Muscle of back (tissue), 13 donors: ENCODE data around the gene ISYNA1. TPM values are rescaled to one million over a fixed set of nuclear protein-coding genes. Genes with fewer than 3 reads are reported as not detected.

Experiments
- DNase-seq, 3 donors: peaks; one replicate each; pipeline versions ENCODE4 v3.0.0 to v3.0.0-alpha.2; 2013
- long read RNA-seq, 9 donors: transcript quantifications; one replicate each; lab custom pipeline, GENCODE V29; 2026
- polyA plus RNA-seq, 10 donors: library from polyadenylated mRNA; unstranded; fragments of 120-200 nt; gene quantifications; one replicate each; pipeline ENCODE4 v1.2.1, GENCODE V29; 2013; ENCODE audit not compliant: insufficient read length in 10 of 10

The ISYNA1 gene
- polyA plus RNA-seq: 100 to 1,000 TPM in 9 of 10 donors, 10 to 100 TPM in 1; 99.2 to 163 (median 127) TPM
- long read RNA-seq, donor 1, transcript ISYNA1-201 (11 exons, 2,420 nt): major isoform, 15 of 36 reads
- long read RNA-seq, donor 1, transcript ISYNA1-209 (3 exons, 696 nt): minor isoform, 6 of 36 reads
- long read RNA-seq, donor 1, partial matches to known transcripts: 5 of 36 reads
- long read RNA-seq, donor 1, other reads (novel, unspliced or antisense): 5 of 36 reads
- long read RNA-seq, donor 2, transcript ISYNA1-209 (3 exons, 696 nt): minor isoform, 6 of 26 reads
- long read RNA-seq, donor 2, transcript ISYNA1-201 (11 exons, 2,420 nt): major isoform, 11 of 26 reads
- long read RNA-seq, donor 2, partial matches to known transcripts: 6 of 26 reads
- long read RNA-seq, donor 2, other reads (novel, unspliced or antisense): 0 of 26 reads
- long read RNA-seq, donor 3: 0 reads
- long read RNA-seq, donor 4, transcript ISYNA1-209 (3 exons, 696 nt): minor isoform, 7 of 51 reads
- long read RNA-seq, donor 4, transcript ISYNA1-201 (11 exons, 2,420 nt): major isoform, 17 of 51 reads
- long read RNA-seq, donor 4, partial matches to known transcripts: 18 of 51 reads
- long read RNA-seq, donor 4, other reads (novel, unspliced or antisense): 6 of 51 reads
- long read RNA-seq, donor 5, transcript ISYNA1-201 (11 exons, 2,420 nt): major isoform, 30 of 39 reads
- long read RNA-seq, donor 5, transcript ISYNA1-209 (3 exons, 696 nt): minor isoform, 6 of 39 reads
- long read RNA-seq, donor 5, partial matches to known transcripts: 0 of 39 reads
- long read RNA-seq, donor 5, other reads (novel, unspliced or antisense): 0 of 39 reads
- long read RNA-seq, donor 6, transcript ISYNA1-209 (3 exons, 696 nt): minor isoform, 10 of 49 reads
- long read RNA-seq, donor 6, transcript ISYNA1-201 (11 exons, 2,420 nt): major isoform, 17 of 49 reads
- long read RNA-seq, donor 6, partial matches to known transcripts: 19 of 49 reads
- long read RNA-seq, donor 6, other reads (novel, unspliced or antisense): 0 of 49 reads
- long read RNA-seq, donor 7, transcript ISYNA1-209 (3 exons, 696 nt): major isoform, 23 of 49 reads
- long read RNA-seq, donor 7, transcript ISYNA1-201 (11 exons, 2,420 nt): minor isoform, 12 of 49 reads
- long read RNA-seq, donor 7, partial matches to known transcripts: 11 of 49 reads
- long read RNA-seq, donor 7, other reads (novel, unspliced or antisense): 0 of 49 reads
- long read RNA-seq, donor 8, transcript ISYNA1-201 (11 exons, 2,420 nt): major isoform, 14 of 22 reads
- long read RNA-seq, donor 8, transcript ISYNA1-209 (3 exons, 696 nt): minor isoform, 6 of 22 reads
- long read RNA-seq, donor 8, partial matches to known transcripts: 0 of 22 reads
- long read RNA-seq, donor 8, other reads (novel, unspliced or antisense): 0 of 22 reads
- long read RNA-seq, donor 9, partial matches to known transcripts: 0 of 2 reads
- long read RNA-seq, donor 9, other reads (novel, unspliced or antisense): 0 of 2 reads

DNA sequence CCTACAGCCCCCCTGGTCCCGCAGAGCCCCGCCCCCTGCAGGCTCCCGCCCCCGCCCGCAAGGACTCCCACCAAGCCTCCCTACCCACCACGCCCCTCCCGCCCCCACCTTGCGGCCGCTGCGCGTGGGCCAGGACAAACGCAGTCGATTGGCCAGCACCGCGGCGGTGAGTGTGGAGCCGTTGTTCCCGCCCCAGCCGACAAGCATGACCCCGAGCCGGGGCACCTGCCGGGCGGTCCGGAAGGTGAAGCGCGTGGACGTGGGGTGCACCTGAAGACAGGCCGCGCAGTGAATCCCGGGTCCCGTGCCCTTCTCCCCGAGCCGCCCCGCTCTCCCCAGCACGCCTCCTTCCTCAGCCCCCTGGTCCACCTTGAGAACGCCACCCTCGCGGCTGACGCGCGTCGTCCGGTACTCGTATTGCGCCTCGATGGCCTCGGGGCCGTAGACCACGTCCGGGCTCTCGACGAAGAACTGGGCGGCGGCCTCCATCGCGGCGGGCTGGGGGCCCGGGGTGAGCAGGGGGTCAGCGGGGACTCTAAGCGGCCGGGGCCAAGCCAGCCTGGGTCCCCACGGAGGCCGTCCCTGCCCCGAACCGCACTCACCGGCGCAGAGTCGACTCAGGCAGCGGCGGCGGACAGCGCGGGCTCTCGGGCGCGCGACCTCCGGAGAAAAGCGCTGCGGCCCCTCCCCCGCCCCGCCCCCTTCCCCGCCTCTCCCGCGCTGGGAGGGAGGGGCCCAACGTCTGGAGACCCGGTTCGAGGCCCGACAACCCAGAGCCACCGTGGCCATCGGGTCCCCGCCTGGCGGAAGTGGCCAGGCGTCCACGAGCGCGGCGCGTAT is at the start of gene ISYNA1:
Gene ISYNA1 (minus strand): TSS at position 643 of the 840 bp plus-strand sequence. CDS start 154 bp downstream, at position 489.
- DNase-seq: peak in 2 of 3 donors; percentile 54 to 84

DNA sequence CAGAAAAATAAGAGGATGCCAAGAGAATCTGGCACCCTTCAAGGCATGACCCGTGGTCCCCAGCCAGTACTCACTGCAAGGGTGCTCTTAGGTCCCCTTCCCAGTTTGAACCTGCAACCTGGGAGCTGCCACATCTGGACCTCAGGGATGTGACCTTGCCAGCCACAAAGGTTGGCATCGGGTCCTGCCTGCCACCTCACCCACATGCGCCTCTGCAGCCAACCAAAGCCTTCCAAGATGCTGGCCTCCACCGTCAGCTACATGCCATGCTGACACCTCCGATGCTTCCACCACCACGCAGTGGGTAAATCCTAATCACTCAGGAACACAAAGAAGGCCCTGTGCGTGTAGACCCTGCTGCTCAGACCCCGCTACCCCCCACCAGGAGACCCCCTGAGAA is 48.8 kb upstream of the ISYNA1 start:
- DNase-seq: no peak

DNA sequence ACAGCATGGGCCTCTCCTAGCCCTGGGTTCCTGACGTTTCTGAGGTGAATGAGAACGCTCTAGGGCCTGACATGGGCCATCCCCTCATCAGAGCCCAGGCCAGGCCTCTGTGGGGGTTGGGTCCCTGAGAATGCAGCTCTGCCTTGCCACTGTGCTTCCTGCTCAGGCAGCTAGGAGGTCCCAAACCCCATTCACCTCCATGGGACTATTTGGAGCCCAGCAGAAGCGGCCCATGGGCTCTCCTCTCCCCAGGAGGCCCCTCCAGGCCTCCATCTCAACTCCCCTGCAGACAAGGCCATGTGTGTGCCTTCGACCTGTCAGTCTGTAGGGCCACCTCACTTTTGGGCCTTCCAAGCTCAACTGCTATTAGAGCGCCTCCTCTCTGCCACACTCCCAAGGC is 47.1 kb upstream of the ISYNA1 start:
- DNase-seq: no peak

DNA sequence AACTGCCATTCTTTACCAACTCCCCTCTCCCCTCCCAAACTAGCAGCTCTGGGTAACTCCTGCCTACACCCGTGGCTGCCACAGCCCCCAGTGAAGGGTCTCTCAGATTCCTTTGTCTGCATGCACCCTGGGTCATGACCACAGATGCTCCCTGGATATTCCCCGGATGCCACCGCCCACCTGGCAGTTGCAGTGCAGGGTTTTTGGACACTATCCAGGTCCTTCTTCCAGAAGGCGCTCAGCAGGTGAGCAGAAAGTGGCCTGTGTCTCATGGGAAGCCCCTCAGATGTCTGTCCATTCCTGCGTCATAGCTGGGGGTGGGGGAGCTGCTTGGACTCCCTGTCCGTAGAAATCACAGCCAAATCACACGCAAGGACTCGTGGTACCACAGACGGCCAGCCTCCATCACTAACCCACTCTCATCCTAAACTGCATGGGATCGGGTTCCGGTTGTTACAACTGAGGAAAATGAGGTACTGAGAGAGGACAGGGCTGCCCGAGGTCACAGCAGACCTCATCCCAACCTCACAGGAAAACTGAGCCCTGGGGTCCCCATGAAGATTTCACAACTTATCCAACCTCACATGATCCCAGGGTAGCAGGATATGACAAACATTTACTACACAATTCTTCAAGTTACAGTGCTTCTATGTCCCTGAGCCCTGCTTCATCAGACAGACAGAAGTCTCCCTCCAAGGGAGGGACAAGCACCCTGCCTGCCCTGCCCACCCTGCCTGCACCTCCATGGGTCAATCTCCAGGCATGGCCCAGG is 45.4 kb upstream of the ISYNA1 start:
- DNase-seq: no peak

DNA sequence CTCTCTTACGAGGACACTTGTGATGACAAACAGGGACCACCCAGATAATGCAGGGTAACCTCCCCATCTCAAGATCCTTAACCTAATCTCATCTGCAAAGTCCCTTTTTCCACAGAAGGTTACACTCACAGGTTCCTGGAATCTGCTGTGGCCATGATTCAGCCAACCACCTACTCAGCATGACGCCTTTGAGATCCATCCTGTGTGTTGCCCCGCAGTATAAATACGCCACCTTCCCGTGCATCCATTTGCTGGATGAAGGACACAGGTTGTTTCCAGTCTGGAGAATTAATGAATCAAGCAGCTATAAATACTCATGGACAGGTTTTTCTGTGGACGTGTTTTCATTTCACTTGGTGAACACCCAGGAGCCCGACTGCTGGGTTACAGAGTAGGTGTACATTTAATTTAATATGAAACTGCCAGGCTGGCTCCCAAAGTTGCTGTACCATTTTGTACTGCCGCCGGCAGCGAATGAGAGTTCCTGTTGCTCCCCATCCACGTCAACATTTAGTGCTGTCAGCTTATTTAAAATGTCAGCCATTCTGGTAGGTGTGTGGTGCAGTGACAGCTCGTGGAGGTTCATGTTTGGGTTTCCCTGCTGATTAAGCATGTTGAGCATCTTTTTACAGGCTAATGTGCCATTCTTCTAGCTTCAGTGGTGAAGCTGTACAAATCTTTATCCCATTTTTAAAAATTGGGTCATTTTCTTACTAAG is 43.7 kb upstream of the ISYNA1 start:
- no peak for DNase-seq

DNA sequence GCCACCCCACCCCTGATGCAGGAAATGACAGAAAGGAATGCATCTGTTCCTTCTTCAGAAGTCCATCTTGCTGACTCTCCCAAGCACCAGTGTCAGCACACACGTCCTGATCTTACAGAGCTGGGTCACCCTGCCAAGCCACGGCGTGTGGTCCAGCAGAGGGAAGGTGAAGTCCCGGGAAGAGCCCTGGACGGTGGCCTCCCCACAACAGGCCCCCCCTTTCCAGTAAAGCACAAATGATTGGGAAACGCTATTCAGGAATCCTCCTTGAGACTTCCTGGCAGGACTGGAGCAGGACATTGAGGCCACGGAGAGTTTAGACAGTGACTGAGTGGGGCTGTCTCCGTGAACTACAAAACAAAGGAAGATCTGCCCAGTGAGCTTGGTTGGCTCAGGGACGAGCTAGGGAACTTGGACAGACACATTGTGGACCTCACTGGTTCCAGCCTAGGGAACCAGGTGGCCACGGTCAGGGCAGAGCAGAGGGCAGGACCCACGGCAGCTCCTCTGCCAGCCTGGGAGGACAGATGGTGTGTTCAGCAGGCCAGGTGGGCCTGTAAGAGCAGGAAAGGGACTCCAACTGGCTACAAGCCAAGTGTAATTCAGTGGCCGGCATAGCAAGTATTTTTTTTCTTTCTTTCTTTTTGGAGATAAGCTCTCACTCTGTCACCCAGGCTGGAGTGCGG is 42.2 kb upstream of the ISYNA1 start:
- DNase-seq: peak in 2 of 3 donors; percentile 59 to 72

DNA sequence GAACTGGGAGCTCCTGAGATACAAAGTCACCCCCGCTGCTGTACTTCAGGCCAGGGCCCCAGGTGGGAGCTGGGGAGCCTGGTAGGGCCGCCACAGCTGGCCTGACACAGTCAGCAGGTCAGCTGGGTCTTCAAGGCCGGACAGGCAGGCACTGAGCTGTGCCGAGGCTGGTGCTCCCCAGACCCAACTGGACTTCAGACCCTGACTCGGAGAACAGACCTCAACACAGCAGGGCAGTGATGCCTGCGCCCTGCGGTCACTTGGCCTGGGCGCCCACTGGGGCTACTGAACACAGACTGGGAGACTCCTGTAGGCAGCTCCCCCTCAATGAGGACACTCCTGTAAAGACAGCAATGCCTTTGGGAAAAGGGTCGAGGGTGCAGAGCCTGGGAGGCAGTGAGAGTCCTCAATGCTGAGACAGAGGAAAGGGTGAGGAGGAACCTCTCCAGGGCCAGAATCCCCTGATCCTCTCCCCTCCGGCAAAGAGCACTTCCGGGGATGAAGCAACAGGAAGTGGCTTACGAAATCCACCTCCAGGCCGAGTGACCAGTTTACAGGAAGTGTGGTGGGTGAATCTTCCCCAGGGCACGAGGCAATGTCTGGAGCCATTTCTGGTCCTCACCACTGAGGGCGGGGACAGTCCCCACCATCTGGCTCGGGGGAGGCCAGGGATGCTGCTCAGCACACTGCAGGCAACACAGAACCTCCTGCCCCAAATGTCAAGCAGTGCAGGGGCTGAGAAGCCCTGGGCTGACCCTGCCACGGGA is 40.8 kb upstream of the ISYNA1 start:
- DNase-seq: peak; percentile 56 to 73 (median 59)

DNA sequence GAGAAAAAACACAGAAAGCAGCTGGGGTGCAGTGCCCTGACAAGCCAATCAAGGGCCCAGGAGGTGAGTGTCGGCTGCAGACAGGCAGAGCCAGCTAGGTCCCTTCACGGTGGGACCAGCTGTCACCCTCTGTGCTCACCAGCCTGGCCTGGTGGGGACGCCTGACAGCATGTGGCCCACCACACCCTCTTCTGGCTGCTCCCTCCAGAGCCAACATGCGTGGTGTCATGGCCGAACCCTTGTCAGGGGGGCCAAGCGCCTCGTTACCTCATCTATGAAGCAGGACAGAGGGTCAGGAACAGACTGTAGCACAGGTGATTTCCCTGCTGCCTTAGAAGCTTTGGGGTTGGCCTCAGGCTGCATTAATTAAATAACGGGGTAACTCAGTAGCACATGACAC is 40.0 kb upstream of the ISYNA1 start:
- DNase-seq: no peak

DNA sequence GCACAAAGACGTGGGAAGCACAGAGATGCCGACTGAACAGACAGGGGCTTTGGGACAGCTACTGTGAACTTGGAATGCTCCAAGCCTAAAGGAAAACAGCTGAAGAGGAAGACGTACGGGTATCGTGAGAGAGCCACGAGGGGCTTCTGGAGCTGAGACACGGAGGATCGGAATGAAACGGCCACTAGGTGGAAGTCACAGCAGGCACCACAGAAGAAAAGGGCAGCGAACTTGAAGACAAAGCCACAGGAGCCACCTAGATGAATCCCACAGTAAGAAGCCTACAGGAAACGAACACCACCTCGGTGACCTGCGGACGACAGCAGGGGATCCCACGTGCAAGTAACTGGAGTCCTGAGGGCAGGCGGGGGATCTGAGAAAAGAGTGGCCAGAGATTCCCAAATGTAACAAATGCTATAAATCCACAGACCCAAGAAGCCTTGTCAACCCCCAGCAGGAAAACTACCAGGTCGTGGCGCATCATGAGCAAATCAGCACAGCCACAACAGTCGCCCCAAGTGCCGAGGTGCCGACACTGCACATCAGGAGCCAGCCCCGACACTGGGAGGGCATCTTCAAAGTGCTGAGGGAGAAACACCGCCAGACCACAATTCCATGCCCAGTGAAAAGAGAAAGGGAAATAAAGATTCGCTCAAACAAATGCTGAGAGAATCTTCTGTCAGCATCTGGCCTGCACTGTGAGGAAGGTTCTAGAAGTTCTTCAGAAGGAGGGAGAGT is 39.3 kb upstream of the ISYNA1 start:
- no peak for DNase-seq

DNA sequence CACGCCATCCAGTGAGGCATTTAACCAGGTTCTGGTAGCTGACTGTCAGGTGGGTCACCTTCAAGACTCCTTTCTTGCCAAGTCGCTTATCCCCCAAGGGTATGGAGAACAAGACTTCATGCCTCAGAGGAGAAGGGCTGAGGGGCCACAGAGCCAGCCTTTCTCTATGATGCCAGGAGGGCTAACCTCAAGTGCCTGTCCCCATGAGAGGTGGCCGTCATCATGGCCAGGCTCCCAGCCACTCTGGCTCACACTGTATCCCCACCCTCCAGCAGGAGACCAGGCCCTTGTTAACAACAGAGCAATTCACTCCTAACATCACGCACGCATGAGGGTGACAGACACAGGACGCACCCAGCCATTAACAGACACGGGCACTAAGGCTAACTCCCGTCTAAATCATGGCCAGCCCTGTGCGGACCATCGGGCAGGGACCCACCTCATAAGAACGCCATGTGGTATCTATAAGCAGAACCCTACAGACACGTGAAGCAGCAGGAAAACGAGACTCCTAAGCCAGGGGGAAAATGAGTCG is 38.6 kb upstream of the ISYNA1 start:
- DNase-seq: no peak

DNA sequence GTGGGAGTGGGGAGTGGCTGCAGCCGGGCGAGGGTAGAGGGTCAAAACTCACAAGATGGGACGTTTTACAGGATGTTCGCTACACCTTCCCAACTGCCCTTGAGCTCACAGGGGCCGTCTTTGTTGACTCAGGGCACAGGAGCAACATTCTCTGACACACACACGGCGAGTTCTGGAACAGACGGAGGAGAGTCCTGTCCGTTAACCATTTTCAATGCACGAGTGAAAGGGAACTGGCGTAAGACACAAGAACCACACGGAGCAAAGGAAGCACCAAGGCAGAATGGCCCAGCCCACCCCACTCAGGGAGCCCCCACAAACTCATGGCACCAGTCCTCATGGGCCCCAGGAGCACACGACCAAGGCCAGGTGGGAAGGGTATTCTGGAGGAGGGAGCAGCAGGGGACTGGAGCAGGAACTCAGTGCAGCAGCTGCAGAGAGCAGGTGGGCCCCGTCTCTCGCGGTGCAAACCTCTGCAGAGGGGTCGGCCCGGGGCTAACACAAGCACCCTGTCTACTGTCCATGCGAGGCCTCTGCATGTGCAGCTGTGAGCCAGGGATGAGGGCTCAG is 37.9 kb upstream of the ISYNA1 start:
- no peak for DNase-seq

DNA sequence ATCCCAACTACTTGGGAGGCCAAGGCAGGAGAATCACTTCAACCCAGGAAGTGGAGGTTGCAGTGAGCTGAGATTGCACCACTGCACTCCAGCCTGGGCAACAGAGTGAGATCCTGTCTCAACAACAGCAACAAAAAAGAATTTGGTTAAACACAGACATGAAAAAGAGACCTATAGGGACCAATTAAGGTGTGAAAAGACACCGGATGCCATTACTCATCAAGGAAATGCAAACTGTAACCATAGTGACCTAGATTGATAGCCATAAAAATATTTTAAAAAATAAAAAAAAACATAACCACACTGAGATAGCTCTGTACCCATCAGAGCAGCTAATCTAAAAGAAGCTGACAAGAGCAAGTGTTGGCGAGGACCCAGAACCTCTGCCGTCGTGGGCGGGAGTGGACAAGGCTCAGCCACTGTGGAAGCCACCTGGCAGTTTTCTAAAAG is 37.1 kb upstream of the ISYNA1 start:
- DNase-seq: no peak

DNA sequence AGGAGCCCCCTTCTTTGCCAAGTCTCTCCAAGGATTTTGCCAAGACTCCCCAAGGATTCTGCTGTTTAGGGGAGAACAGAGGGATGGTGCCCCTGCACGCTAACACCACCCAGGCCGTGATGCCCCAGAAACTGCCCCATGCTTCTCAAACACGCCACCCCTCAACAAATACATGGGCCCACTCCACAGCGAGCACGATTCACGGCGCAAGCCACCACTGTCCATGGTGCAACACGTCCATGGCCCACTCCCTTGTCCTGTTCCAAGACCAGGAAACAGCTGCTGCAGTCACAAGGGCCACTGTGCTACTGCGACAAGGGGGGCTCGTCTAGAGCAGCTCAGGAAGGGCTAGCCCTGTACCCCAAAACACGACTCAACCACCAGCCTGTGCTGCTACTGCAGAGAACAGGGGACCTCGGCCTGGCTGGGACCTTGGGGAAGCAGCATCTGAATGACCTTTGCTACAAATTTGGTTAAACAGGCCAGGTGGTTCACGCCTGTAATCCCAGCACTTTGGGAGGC is 36.5 kb upstream of the ISYNA1 start:
- DNase-seq: no peak

DNA sequence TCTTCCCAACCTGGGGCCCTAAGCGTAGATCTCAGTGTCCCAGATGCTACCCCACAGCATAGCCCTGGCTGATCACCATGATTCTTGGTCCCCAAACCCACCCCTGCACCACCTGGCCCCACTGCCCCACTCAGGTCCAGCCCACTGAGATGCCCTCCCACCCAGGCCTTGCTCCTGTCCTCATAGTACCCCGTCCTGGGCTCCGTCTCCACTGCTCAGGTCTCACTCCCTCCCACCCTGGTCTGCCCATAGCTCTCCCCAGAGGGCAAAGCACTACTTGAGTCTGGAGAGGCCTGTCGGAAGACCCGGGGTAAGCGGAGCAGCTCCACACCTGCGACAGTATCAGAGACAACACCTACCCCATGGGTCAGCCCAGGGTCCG is 35.8 kb upstream of the ISYNA1 start:
- DNase-seq: no peak

DNA sequence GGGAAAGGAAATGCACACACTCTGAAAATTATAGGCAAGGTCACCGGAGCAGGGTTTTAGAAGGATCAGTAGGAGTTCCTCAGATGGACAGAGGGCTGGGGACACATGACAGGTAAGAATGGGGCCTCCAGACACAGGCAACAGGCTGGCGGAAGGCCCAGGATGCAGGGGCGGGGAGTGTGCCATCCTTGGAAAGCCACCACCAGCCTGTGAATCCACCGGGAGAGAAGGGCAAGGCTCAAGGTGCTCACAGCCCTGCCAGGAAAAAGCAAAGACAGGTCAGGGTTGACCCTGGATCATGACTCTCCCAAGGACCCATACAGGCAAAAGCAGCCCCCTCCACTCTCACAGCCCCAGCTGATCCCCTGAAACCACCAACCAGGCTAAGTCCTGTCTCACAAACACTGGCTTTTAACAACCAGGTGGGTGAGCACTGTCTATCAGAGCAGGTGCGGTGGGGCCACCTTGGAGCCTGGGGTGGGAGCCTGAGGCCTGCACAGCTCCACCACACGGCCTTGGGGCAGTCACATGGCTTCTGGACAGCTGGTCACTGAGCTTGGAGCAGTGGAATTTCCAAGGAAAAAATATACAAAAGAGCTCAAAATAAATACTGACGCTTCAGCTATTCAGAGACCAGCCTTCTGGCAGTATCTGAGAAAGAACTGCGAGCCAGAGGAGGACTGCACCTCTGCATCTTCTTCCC is 35.2 kb upstream of the ISYNA1 start:
- no peak for DNase-seq
